Upper lobe of left lung (tissue), 4 donors: Measurements from ENCODE around the gene RYR1.

Experiments
- EP300 ChIP-seq, 4 donors: sonication (generic); formaldehyde crosslinking; IDR thresholded peaks; one replicate each; pipeline ENCODE4 v1.5.1; 2017; ENCODE audit warnings: antibody characterized with exemption in 4 of 4, control low read depth in 2 of 4
- TF ChIP-seq, protein P1 (sequence below), 6 experiments: fragments of 450-650 bp in 4 of 6; fragments of 200-600 bp in 2 of 6; sonication (generic) in 2 of 6; IDR thresholded peaks; one replicate each; pipeline ENCODE4 v1.5.1; 2016 to 2019; ENCODE audit warnings: antibody characterized with exemption in 6 of 6

DNA sequence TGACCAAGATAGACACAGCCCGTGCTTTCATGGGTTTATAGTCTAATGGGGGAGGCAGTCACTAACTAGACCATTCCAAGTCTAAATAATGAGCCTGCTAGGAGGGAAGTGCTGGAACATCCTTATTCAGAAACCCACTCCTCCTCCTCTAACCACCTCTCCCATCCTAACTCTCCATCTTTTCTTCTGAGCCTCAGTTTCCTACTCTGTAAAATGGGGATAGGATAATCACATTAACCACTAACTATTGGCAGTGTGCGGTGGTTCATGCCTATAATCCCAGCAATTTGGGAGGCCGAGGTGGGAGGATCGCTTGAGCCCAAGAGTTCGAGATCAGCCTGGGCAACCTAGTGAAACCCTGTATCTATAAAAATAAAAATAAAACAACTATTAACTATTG is 115.6 kb downstream of the RYR1 start:
- TF ChIP-seq, protein P1, sequence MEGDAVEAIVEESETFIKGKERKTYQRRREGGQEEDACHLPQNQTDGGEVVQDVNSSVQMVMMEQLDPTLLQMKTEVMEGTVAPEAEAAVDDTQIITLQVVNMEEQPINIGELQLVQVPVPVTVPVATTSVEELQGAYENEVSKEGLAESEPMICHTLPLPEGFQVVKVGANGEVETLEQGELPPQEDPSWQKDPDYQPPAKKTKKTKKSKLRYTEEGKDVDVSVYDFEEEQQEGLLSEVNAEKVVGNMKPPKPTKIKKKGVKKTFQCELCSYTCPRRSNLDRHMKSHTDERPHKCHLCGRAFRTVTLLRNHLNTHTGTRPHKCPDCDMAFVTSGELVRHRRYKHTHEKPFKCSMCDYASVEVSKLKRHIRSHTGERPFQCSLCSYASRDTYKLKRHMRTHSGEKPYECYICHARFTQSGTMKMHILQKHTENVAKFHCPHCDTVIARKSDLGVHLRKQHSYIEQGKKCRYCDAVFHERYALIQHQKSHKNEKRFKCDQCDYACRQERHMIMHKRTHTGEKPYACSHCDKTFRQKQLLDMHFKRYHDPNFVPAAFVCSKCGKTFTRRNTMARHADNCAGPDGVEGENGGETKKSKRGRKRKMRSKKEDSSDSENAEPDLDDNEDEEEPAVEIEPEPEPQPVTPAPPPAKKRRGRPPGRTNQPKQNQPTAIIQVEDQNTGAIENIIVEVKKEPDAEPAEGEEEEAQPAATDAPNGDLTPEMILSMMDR (IDR thresholded peaks at IDR 0.05) = no peak
- TF ChIP-seq EP300 (IDR thresholded peaks at IDR 0.05) = no peak
